HFFc6 (cell line): ENCODE results near the gene OR2V2. TPM values are rescaled to one million over a fixed set of nuclear protein-coding genes. Genes with fewer than 3 reads are reported as not detected.
"Not testable (repeated sequence)": the region's sequence is repeated elsewhere in the genome, so short reads cannot be mapped to it uniquely, and the experiment has no call there.

Experiments
- DNase-seq: peaks from one replicate; pipeline ENCODE4 v3.0.0-alpha.2; 2018
- H3K27ac Mint-ChIP-seq: 2 replicates; pipeline ENCODE4 v1.8.0; 2020; ENCODE audit warnings: mild to moderate bottlenecking, mixed read lengths
- H3K27me3 Mint-ChIP-seq: 2 replicates; pipeline ENCODE4 v1.8.0; 2021; ENCODE audit warnings: mild to moderate bottlenecking, moderate library complexity, mixed read lengths; ENCODE audit not compliant: insufficient read depth
- H3K36me3 Mint-ChIP-seq: 2 replicates; pipeline ENCODE4 v1.8.0; 2021; ENCODE audit warnings: low read depth, mixed read lengths
- H3K4me1 Mint-ChIP-seq: 2 replicates; pipeline ENCODE4 v1.8.0; 2020; ENCODE audit warnings: low read depth, mixed read lengths
- H3K4me3 Mint-ChIP-seq: 2 replicates; pipeline ENCODE4 v1.8.0; 2020; ENCODE audit warnings: mild to moderate bottlenecking, moderate library complexity, mixed read lengths
- H3K9me3 Mint-ChIP-seq: 2 replicates; pipeline ENCODE4 v1.8.0; 2020; ENCODE audit warnings: mild to moderate bottlenecking, mixed read lengths
- total RNA-seq, 6 experiments: library from RNA; stranded (reverse); fragmentation: NEBNext Ultra II Directional; extraction: Animal tissue kit (Norgen Biotek cat#: 25700); gene quantifications; 2 replicates in 1 of 6; 3 replicates in 5 of 6; pipeline ENCODE4 v1.2.3, GENCODE V29; 2021
- TF ChIP-seq, protein P1 (sequence below): fragments of 200-600 bp; sonication (generic); IDR thresholded peaks from 2 replicates; pipeline ENCODE4 v1.5.0; 2021; ENCODE audit warnings: antibody characterized with exemption, mild to moderate bottlenecking

The OR2V2 gene
- total RNA-seq, 6 experiments from 2014 or later: not detected

DNA sequence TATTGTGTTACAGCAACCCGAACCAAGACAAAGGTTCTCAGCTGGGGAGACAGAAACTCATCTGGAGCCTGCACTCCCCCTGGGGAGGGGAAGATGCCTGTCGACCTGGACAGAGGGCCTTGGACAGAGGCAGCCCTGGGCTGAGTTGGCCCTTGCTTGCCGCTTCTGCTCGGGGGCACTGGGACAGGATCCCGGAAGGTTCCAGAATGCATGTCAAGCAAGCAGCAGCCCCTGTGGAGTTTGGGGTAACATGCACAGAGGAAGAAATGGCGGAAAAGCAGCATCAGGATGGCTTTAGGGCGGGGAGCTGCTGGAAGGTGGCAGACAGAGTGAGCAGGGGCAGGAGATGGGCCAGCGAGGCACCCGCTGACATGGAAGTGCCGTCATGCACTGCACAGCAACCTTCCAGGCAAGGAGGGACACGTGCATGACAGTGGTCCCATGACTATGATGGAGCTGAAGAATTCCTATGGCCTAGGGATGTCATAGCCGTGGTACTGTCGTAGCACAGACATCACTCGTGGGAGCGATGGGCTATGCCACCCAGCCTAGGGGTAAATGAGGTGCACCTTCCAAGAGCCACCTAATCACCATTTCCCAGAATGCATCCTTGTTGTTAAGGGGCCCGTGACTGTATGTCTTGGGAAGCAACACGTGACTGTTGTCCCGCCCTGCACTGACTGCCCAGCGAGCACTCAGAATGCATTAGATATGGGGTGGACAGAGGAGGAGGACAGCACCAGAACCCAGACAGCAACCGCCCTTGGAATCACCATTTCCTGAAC lies 42.6 kb upstream of the OR2V2 start:
- H3K4me3 Mint-ChIP-seq, H3K27ac Mint-ChIP-seq, H3K9me3 Mint-ChIP-seq, DNase-seq, H3K36me3 Mint-ChIP-seq: not testable (repeated sequence)
- peaks cover 26% of the 10 kb centered on the region for H3K27me3 Mint-ChIP-seq
- peaks cover 15% of the 10 kb centered on the region for H3K4me1 Mint-ChIP-seq

DNA sequence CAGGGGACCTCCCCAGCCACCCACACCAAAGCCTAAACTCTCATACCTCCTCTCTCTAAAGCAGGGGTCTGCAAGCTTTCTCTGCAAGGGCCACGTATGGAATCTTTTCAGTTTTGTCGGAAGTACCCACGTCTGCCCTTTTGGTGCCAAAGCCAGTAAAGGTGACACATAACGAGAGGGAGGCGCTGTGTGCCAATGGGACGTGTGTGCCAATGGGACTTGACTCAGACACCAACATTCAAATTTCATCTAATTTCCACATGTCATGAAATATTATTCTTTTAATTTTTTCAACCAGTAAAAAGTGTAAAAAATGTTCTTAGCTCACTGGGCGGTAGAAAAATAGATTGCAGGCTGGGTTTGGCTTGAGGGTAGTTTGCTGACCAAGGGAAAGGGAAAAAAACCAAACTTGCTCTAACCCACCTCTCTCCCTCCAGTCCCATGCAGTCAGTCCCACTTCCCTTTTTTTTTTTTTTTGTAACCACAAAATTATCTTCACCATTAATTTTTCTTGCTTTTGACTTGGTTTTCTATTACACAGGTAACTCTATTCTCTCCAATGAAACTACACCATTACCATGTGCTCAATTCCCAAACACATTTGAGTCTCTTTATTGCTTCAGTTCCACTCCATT lies 41.9 kb upstream of the OR2V2 start:
- Mint-ChIP-seq H3K27ac (no peak overlapping the region), H3K9me3 (no peaks in the 10 kb centered on the region), H3K4me3 (no peak overlapping the region), H3K27me3 (peaks cover 24% of the 10 kb centered on the region), H3K36me3 (no peaks in the 10 kb centered on the region), H3K4me1 (peaks cover 8% of the 10 kb centered on the region)
- TF ChIP-seq, protein P1, sequence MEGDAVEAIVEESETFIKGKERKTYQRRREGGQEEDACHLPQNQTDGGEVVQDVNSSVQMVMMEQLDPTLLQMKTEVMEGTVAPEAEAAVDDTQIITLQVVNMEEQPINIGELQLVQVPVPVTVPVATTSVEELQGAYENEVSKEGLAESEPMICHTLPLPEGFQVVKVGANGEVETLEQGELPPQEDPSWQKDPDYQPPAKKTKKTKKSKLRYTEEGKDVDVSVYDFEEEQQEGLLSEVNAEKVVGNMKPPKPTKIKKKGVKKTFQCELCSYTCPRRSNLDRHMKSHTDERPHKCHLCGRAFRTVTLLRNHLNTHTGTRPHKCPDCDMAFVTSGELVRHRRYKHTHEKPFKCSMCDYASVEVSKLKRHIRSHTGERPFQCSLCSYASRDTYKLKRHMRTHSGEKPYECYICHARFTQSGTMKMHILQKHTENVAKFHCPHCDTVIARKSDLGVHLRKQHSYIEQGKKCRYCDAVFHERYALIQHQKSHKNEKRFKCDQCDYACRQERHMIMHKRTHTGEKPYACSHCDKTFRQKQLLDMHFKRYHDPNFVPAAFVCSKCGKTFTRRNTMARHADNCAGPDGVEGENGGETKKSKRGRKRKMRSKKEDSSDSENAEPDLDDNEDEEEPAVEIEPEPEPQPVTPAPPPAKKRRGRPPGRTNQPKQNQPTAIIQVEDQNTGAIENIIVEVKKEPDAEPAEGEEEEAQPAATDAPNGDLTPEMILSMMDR: no peak
- no peak for DNase-seq

DNA sequence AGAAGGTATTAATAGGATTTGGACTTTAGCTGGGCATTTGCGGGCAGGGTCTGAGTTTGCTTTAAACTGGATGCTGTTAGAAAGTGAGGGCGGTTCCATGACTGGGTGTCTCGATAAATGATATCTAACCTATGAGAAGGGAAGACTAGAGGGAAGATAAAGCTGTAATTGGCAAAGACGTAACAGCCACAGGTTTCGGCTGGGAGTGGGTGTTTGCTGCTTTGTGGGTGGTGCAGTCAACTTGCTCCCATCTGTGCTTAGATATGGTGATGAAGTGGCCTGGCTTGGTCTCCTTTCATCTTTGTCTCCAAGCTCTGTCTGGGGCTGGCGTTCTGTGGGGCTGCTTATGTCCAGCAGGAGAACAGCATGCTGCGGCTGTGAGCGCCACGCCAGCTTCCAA lies 39.7 kb upstream of the OR2V2 start:
- no peak overlapping the region for H3K27ac Mint-ChIP-seq
- no peaks in the 10 kb centered on the region for H3K9me3 Mint-ChIP-seq
- peaks cover 25% of the 10 kb centered on the region for H3K27me3 Mint-ChIP-seq
- peaks cover 8% of the 10 kb centered on the region for H3K4me1 Mint-ChIP-seq
- no peaks in the 10 kb centered on the region for H3K36me3 Mint-ChIP-seq
- TF ChIP-seq, protein P1: no peak
- no peak overlapping the region for H3K4me3 Mint-ChIP-seq
- no peak for DNase-seq

DNA sequence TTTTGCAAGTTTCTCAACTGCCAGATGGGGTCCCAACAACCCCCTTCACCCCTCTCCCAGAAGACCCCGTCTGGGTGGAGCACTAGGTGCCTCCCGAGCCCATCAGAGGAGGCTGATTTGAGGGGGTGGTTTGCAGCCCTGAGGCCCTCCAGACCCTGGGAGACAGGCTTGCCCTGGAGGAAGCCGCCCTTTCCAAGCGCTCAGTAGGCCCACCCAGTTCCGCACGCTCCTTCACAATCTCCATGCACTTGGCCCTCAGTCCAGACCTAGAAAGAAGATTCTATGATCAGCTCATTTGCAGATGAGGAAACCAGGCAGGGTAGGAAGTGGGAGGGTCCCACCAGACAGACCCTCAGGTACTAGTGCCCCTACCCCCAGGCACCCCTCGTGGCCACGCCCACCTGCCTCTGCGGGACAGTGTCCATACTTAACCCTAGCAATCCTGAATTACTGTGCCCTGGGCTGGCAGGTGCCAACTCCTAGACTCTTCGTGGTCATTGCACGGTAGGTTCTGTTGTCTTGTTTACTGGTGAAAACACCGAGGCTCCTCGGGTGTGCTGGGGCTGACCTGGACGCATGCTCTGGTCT lies 38.7 kb upstream of the OR2V2 start:
- no peaks in the 10 kb centered on the region for H3K36me3 Mint-ChIP-seq
- peaks cover 22% of the 10 kb centered on the region for H3K27me3 Mint-ChIP-seq
- TF ChIP-seq, protein P1: no peak
- H3K9me3 Mint-ChIP-seq: no peaks in the 10 kb centered on the region
- DNase-seq: no peak
- no peak overlapping the region for H3K4me3 Mint-ChIP-seq
- peaks cover 8% of the 10 kb centered on the region for H3K4me1 Mint-ChIP-seq
- H3K27ac Mint-ChIP-seq: no peak overlapping the region

DNA sequence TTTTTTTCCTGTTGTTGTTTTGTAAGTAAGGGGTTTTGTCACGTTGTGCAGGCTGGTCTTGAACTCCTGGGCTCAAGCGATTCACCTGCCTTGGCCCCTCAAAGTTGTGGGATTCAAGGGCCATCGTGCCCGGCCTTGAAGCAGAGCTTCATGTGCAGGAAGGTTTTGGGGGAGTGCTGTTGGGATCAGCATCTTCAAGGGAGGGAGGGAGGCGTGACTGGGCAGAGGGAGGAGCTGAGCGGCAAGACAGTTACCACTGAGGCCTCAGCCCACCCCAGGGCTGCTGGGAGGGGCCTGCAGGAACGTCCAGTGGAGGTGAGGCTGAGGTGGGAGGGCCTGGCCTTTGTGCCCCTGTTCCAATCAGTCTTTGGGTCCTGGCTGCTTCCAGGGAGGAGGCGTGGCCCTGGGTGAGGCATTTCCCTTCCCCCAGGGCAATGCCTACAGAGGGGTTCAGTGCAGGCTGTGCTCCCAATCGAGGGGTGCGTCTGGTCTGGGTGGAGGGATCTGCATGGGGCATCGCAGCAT lies 37.8 kb upstream of the OR2V2 start:
- Mint-ChIP-seq H3K36me3 (no peaks in the 10 kb centered on the region), H3K4me3 (no peak overlapping the region), H3K27ac (no peak overlapping the region), H3K9me3 (no peaks in the 10 kb centered on the region), H3K4me1 (peaks cover 8% of the 10 kb centered on the region), H3K27me3 (peaks cover 17% of the 10 kb centered on the region)
- TF ChIP-seq, protein P1: no peak
- no peak for DNase-seq

DNA sequence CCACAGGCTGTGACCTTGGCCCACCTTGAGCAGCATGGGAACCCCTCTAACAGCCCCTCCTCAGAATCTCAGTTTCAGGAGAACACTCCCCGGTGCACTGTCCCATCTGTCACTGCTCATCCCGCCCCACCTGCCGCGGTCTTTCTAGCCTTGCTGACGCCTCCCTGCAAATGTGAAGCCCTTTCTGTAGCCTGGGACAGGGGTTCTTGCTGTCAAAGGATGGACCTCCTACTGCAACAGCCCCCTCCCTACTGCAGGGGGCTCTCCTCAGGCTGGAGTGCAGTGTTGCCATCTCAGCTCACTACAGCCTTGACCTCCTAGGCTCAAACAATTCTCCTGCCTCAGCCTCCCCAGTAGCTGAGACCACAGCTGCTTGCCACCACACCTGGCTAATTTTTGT lies 36.4 kb upstream of the OR2V2 start:
- Mint-ChIP-seq H3K27me3 (peaks cover 15% of the 10 kb centered on the region), H3K36me3 (no peaks in the 10 kb centered on the region), H3K4me1 (peaks cover 22% of the 10 kb centered on the region), H3K9me3 (no peaks in the 10 kb centered on the region), H3K4me3 (no peak overlapping the region), H3K27ac (no peak overlapping the region)
- DNase-seq: no peak
- TF ChIP-seq, protein P1: no peak
